GM10847 (cell line): ENCODE measurements around the gene RAB22A.

ENCODE experiments used
- POLR2A ChIP-seq: IDR thresholded peaks from 2 replicates; pipeline ENCODE4 v1.6.1; 2011; ENCODE audit not compliant: insufficient read length; ENCODE audit errors: extremely low read depth

Gene RAB22A

GRCh38 chr20:58405504-58406291, 96.2 kb downstream of the RAB22A start:
- no peak for TF ChIP-seq POLR2A

GRCh38 chr20:58406422-58407001, 97.0 kb downstream of the RAB22A start:
- TF ChIP-seq POLR2A: no peak

- TF ChIP-seq POLR2A: no peak
Measured at GRCh38 chr20:58407201-58407873, 97.8 kb downstream of the RAB22A start.

- TF ChIP-seq POLR2A: no peak
Measured at GRCh38 chr20:58407966-58408557, 98.5 kb downstream of the RAB22A start.

- no peak for TF ChIP-seq POLR2A
Measured at GRCh38 chr20:58408603-58409246, 99.2 kb downstream of the RAB22A start.

- no peak for TF ChIP-seq POLR2A
Measured at GRCh38 chr20:58416057-58416456, 106.5 kb downstream of the RAB22A start.

- no peak for TF ChIP-seq POLR2A
Measured at GRCh38 chr20:58416835-58417234, 107.3 kb downstream of the RAB22A start.
